Endodermal cell (in vitro differentiated cells): ENCODE results near the gene TCOF1. TPM values are rescaled to one million over a fixed set of nuclear protein-coding genes. Genes with fewer than 3 reads are reported as not detected.

Experiments
- DNase-seq: peaks from one replicate; pipeline ENCODE4 v3.0.0-alpha.2; 2017
- H3K27ac ChIP-seq: 2 replicates; pipeline ENCODE4 v1.5.1; 2013; ENCODE audit warnings: mild to moderate bottlenecking, low read depth, low read length, moderate library complexity
- H3K27me3 ChIP-seq: 2 replicates; pipeline ENCODE4 v1.6.1; 2013; ENCODE audit warnings: mild to moderate bottlenecking, low read length, moderate library complexity; ENCODE audit not compliant: insufficient read depth, control insufficient read depth, poor library complexity, severe bottlenecking
- H3K36me3 ChIP-seq: 2 replicates; pipeline ENCODE4 v1.7.0; 2013; ENCODE audit warnings: mild to moderate bottlenecking, low read length, moderate library complexity; ENCODE audit not compliant: control insufficient read depth, insufficient read depth
- H3K4me1 ChIP-seq: one replicate; pipeline ENCODE4 v1.7.0; 2013; ENCODE audit warnings: low read length; ENCODE audit not compliant: control insufficient read depth, insufficient read depth
- H3K4me3 ChIP-seq: 2 replicates; pipeline ENCODE4 v1.5.1; 2013; ENCODE audit warnings: mild to moderate bottlenecking, low read length, moderate library complexity
- H3K9ac ChIP-seq: 2 replicates; pipeline ENCODE4 v1.6.1; 2013; ENCODE audit warnings: mild to moderate bottlenecking, low read length, moderate library complexity; ENCODE audit not compliant: poor library complexity, severe bottlenecking; ENCODE audit errors: extremely low read depth
- H3K9me3 ChIP-seq: 2 replicates; pipeline ENCODE4 v1.6.1; 2013; ENCODE audit warnings: mild to moderate bottlenecking, low read length, moderate library complexity; ENCODE audit not compliant: control insufficient read depth
- H3K27ac Mint-ChIP-seq: 2 replicates; pipeline ENCODE4 v1.8.0; 2020; ENCODE audit warnings: mixed read lengths
- H3K27me3 Mint-ChIP-seq: 2 replicates; pipeline ENCODE4 v1.8.0; 2021; ENCODE audit warnings: mild to moderate bottlenecking, mixed read lengths; ENCODE audit not compliant: insufficient read depth
- H3K36me3 Mint-ChIP-seq: 2 replicates; pipeline ENCODE4 v1.8.0; 2020; ENCODE audit warnings: low read depth, mixed read lengths
- H3K4me1 Mint-ChIP-seq: 2 replicates; pipeline ENCODE4 v1.8.0; 2020; ENCODE audit warnings: mixed read lengths
- H3K4me3 Mint-ChIP-seq: 2 replicates; pipeline ENCODE4 v1.8.0; 2020; ENCODE audit warnings: mild to moderate bottlenecking, moderate library complexity, mixed read lengths
- H3K9me3 Mint-ChIP-seq: 2 replicates; pipeline ENCODE4 v1.8.0; 2020; ENCODE audit warnings: mild to moderate bottlenecking, mixed read lengths
- CTCF ChIP-seq: fragments of 200-600 bp; sonication (generic); conservative IDR thresholded peaks from 2 replicates; pipeline ENCODE4 v1.5.0; 2021; ENCODE audit warnings: antibody characterized with exemption, mild to moderate bottlenecking
- WGBS, 2 experiments: methylation state at CpG; one replicate each; pipeline versions ENCODE4 v1.1.5 to v1.1.7; 2013; ENCODE audit warnings: missing lambda C conversion rate in 2 of 2, mixed read lengths in 1 of 2; ENCODE audit not compliant: insufficient coverage in 1 of 2, insufficient read length in 1 of 2; 5-methylcytosine and 5-hydroxymethylcytosine counted together
- total RNA-seq, 2 donors: library from RNA; stranded (reverse); fragmentation: NEBNext Ultra II Directional in 1 of 2; extraction: Animal tissue kit (Norgen Biotek cat#: 25700) in 1 of 2; gene quantifications; 2 replicates in 1 of 2; 3 replicates in 1 of 2; pipeline ENCODE4 v1.2.1, GENCODE V29; 2021

TCOF1 gene
- total RNA-seq, 2 donors from 2014 or later: 88.8 to 107 TPM

- no peak for TF ChIP-seq CTCF
- Mint-ChIP-seq H3K27ac (no peak overlapping the region), H3K36me3 (no peaks in the 10 kb centered on the region), H3K27me3 (peaks cover 2% of the 10 kb centered on the region), H3K4me1 (peaks cover 5% of the 10 kb centered on the region), H3K9me3 (no peaks in the 10 kb centered on the region), H3K4me3 (no peak overlapping the region)
- H3K9ac ChIP-seq: no peak overlapping the region
- H3K4me1 ChIP-seq: no peaks in the 10 kb centered on the region
- 85 to 90% methylated on average over 10 to 18 of the region's 18 CpGs for WGBS, 2 experiments
- no peak for DNase-seq
- no peak overlapping the region for H3K27ac ChIP-seq
- no peaks in the 10 kb centered on the region for H3K36me3 ChIP-seq
- no peak overlapping the region for H3K4me3 ChIP-seq
- no peaks in the 10 kb centered on the region for H3K9me3 ChIP-seq
- H3K27me3 ChIP-seq: no peaks in the 10 kb centered on the region
Measured at GRCh38 chr5:150428106-150428876, 70.8 kb downstream of the TCOF1 start.

GRCh38 chr5:150428978-150429377, 71.5 kb downstream of the TCOF1 start:
- H3K27ac Mint-ChIP-seq: no peak overlapping the region
- no peaks in the 10 kb centered on the region for H3K36me3 Mint-ChIP-seq
- WGBS, 2 experiments: 93% methylated on average over 5 of the region's 5 CpGs; no CpG with 5 or more reads in 1 of the 2 experiments
- Histone ChIP-seq H3K4me3 (no peak overlapping the region), H3K36me3 (no peaks in the 10 kb centered on the region), H3K9ac (no peak overlapping the region), H3K4me1 (no peaks in the 10 kb centered on the region), H3K27ac (no peak overlapping the region), H3K9me3 (no peaks in the 10 kb centered on the region), H3K27me3 (no peaks in the 10 kb centered on the region)
- H3K4me1 Mint-ChIP-seq: peaks cover 5% of the 10 kb centered on the region
- no peak overlapping the region for H3K4me3 Mint-ChIP-seq
- no peak for TF ChIP-seq CTCF
- H3K9me3 Mint-ChIP-seq: no peaks in the 10 kb centered on the region
- DNase-seq: no peak
- peaks cover 2% of the 10 kb centered on the region for H3K27me3 Mint-ChIP-seq

- H3K9me3 Mint-ChIP-seq: no peaks in the 10 kb centered on the region
- no peak overlapping the region for H3K9ac ChIP-seq
- TF ChIP-seq CTCF: no peak
- H3K4me3 Mint-ChIP-seq: no peak overlapping the region
- peaks cover 5% of the 10 kb centered on the region for H3K4me1 Mint-ChIP-seq
- H3K27me3 ChIP-seq: no peaks in the 10 kb centered on the region
- DNase-seq: no peak
- H3K27me3 Mint-ChIP-seq: peaks cover 2% of the 10 kb centered on the region
- H3K36me3 Mint-ChIP-seq: no peaks in the 10 kb centered on the region
- no peaks in the 10 kb centered on the region for H3K9me3 ChIP-seq
- 82 to 93% methylated on average over 4 to 5 of the region's 5 CpGs for WGBS, 2 experiments
- no peaks in the 10 kb centered on the region for H3K36me3 ChIP-seq
- no peak overlapping the region for H3K27ac Mint-ChIP-seq
- no peak overlapping the region for H3K27ac ChIP-seq
- H3K4me1 ChIP-seq: no peaks in the 10 kb centered on the region
- H3K4me3 ChIP-seq: no peak overlapping the region
Measured at GRCh38 chr5:150429410-150429873, 71.9 kb downstream of the TCOF1 start.
